HUDEP-2 (cell line): ENCODE data around the gene ADPRHL1.

Experiments used
- DNase-seq, 76 experiments: peaks; one replicate each; lab custom pipeline; 2025; ENCODE audit not compliant: unreplicated experiment in 76 of 76; lab: John Stamatoyannopoulos, UW

The ADPRHL1 gene

DNA sequence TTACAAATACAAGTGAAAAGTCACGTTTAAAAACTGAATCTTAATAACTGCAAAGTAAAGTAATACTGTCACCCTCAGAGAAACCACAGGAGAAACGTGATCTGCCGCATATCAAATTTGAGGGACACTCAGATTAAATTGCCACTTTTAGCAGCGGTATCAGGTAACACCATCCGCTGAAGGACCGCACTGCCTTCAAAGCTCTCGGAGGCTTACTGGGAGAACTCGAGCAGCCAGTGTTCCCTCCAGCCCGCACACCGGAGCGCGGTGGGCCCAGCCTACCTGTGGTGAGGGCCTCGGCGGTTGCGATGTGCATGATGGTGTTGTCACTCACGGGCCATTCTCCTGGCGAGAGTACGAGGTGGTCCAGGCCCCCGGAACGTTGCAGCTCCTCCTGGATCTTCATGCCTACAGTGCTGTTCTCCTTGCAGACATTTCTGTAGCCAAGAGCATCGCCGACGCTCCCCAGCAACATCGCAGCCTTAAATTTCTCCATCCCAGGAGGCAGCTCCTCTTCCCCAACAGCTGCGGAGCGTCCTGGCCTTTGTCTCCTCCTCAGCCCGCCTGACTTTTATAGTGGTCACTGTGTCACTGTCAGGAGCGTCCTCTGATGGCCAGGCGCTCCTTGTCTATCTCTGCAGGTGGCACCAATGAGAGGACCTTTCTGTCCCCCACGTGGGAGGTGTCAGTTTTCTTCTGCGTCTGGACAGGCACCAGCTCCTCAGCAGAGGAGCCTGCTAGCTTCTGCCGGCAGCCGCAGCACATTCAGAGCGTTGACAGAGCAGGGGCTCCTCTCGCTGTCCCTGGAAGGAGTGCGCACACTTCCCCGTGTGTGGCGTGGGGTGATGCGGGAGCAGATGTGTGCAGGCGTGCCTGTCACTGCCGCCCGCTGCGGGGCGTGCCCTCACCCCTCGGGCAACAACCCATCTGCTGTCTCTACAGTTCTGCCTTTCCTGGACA is at the start of gene ADPRHL1:
Gene ADPRHL1 (minus strand): TSS at position 547 of the 960 bp plus-strand sequence. CDS start 51 bp downstream, at position 496.
- DNase-seq: no peak

DNA sequence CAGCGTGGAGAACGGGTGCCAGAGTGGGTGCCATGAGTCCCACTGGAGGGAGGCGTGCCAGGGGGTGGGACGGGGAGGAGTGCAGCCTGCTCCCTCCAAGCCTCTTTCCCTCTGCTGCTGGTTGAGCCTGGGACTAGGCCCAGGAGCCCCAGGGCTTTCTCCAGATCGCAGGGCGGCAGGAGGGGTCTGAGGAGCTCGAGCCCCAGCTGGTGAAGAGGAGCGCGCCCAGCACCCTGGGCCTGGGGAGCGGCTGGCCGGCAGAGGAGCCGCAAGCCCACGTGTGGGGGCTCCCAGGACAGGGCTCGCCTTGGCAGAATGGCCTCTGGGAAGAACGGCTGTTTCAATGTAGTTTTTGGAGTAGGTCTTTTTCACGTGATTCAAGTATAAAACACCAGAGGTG is 49.4 kb upstream of the ADPRHL1 start:
- no peak for DNase-seq

DNA sequence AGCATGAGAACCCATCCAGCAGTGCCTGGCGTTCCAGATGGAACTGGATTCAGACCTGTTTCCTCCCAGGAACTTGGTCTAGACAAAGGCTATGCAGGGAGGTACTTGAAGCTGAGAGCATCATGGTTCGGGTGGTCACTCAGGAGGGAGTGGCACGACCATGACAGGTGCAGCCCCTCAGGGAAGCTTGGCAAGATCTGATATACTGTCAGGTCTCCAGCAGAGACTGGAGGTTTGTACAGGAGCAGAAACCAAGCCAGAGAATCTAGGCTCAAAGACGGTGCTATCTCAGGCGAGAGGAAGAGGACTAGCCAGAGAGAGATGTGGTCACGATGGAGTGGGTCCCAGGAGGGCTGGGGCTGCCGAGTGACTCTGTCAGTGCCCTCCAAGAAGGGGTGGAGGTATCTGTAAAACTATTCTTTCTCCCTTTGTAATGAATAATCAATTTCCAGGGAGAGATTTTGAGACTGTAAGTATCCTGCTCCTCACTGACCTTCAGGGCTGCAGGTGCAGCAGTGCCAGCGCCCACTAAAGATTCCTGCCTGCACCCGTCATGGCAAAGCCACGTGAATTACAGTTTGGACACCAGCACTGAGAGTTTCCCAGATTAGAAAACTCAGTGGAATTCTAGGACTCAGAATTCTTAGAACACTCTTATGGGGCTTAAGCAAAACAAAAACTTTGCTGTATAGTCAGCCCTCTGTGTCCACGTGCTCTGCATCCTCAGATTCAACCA is 47.4 kb upstream of the ADPRHL1 start:
- no peak for DNase-seq

DNA sequence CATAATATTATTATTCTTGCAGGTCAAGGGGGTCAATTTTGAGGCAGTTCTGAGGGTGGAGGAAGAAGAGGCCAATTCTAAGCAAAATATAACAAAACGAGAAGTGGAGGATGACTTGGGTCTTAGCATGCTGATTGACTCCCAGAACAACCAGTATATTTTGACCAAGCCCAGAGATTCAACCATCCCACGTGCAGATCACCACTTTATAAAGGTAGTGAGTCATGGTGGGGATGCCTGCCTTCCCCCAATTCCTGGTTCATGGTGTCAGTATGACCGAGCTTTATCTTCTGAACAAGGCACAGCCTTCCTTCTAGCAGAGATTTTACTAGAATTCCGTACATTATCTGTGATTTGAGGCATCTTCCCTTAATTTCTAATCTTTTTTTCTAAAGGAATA is 46.6 kb upstream of the ADPRHL1 start:
- no peak for DNase-seq

DNA sequence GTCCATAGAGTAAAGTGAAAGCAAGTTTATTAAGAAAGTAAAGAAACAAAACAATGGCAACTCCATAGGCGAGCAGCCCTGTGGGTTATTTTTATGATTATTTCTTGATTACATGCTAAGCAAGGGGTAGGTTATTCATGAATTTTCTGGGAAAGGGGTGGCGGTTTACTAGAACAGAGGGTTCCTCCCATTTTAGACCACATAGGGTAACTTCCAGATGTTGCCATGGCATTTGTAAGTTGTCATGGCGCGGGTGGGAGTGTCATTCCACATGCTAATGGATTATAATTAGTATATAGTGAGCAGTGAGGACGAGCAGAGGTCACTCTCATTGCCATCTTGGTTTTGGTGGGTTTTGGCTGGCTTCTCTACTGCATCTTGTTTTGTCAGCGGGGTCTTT is 45.6 kb upstream of the ADPRHL1 start:
- DNase-seq: peak in 2 of 76 experiments; percentile 6 to 11

DNA sequence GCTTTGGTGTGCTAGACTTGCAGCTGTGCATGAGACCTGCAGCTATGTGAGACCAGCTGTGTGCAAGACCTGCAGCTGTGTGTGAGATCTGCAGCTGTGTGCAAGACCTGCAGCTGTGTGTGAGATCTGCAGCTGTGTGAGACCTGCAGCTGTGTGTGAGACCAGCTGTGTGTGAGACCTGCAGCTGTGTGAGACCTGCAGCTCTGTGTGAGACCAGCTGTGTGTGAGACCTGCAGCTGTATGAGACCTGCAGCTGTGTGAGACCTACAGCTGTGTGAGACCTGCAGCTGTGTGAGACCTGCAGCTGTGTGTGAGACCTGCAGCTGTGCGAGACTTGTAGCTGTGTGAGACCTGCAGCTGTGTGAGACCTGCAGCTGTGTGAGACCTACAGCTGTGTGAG is 43.9 kb upstream of the ADPRHL1 start:
- no peak for DNase-seq

DNA sequence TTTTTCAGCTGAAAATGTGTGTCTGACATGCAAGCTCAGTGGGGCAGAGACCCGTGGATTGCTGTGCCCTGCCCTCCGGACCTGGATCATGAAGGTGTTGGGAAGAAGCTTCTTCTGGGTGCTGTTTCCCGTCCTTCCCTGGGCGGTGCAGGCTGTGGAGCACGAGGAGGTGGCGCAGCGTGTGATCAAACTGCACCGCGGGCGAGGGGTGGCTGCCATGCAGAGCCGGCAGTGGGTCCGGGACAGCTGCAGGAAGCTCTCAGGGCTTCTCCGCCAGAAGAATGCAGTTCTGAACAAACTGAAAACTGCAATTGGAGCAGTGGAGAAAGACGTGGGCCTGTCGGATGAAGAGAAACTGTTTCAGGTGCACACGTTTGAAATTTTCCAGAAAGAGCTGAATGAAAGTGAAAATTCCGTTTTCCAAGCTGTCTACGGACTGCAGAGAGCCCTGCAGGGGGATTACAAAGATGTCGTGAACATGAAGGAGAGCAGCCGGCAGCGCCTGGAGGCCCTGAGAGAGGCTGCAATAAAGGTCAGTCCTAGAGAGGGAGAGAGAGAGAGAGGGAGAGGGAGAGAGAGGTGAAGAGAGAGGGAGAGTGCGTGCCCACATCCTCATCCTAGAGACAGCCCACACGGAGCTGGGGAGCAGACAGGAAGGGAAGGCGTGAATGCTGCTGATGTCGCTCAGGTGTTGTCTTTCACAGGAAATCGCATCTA is 42.4 kb upstream of the ADPRHL1 start:
- DNase-seq: no peak

DNA sequence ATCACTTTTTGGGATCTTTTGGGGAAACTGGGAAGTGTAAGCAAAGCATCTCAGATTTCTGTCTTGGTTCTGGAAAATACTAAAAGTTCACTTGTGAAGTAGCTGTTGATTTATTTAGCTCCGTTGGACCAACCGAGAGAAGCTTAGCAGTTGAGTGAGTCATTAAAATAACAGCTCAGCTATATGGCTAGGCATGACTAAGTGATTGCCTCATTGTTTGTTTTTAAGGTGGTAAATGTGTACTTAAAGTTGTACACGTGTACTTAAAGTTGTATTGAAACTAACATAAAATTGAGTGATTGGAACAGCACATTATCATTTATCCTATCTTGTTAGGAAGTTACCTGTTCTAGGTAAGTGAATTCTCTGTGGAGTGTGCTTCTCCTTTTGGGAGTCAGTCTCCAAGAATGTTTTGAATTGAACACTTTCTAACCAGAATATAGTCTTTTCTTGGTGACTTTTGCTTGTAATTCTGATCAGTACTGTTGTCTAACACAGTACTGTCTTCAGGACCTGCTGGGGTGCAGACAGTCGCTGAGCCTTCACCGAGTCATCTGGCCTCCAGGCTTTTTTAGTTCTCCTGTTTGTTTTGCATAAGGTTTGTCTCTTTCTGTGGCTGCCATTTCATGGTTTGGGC is 40.1 kb upstream of the ADPRHL1 start:
- peak in 15 of 76 experiments; percentile 3 to 29 (median 11) for DNase-seq

DNA sequence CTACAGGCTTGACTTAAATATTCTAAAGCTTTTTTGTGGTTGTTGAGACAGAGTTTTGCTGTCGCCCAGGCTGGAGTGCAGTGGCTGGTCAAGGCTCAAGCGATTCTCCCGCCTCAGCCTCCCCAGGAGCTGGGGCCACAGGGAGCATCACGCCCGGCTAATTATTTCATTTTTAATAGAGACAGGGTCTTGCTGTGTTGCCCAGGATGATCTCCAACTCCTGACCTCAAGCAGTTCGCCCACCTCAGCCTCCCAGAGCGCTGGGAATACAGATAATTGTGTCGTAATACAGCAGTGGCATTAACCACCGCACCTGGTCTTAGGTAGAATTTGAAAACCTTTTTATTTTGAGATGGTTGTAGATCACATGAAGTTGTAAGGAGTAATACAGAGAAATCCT is 38.7 kb upstream of the ADPRHL1 start:
- DNase-seq: no peak

DNA sequence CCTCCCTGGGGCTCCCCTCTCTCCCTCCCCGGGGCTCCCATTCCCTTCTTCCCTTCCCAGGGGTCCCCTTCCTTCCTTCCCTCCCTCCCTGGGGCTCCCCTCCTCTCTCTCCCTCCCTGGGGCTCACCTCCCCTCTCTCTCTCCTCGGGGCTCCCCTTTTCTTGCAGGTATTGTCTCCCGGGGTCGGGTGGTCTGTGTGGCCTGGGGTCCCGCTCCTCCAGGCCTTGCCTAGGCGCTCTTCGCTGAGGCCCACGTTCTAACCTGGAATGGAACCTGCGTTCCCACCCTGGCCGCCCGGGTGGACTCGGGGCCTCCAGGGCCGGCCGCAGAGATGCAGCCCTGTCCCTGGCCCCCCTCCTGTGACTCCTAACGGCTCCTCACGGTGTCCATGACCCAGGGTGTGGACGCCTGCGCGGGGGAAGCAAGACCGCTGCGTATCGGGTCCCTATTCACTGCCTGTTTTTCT is 38.2 kb upstream of the ADPRHL1 start:
- DNase-seq: peak in 28 of 76 experiments; percentile 5 to 37 (median 16)

DNA sequence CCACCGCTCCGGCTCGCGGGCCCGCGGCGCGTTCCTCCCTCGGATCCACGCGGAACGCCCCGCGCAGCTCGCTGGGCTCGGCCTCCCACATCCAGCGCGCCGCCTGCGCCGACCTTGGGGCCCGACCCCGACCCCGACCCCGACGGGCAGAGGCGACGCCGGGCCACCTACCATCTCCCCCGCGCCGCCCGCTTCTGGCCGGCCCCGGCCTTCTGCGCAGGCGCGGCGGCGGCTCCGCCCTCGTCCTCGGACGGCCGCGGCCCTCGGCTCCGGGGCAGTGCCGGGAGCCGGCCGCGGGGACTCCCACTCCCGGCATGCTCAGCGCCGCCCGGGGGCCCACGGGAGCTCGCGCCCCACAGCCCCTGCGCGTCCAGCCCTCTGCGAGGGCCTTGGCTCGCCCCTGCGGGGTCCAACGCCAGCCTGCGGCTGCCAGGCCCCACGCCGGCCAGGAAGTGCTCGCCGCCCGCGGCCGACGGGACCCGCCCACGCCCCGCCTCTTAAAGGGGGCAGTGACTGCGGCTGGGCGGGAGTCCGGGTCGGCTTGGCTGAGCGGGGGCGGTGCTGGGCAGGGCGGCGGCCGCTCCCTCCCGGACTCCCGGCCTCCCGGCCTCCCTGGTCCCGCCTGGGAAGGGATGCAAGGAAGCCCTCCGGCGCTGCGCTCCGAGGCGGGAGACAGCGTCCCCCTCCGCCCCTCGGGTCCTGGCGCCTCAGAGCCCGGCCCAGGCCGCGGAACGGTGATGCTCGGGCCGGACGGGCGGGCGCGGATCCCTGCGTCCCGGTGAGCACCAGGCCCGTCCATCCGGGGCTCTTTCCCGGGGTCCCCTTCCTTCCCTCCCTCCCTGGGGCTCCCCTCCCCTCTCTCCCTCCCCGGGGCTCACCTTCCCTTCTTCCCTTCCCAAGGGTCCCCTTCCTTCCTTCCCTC is 37.5 kb upstream of the ADPRHL1 start, which contains the start of gene DCUN1D2:
Gene DCUN1D2 (minus strand): TSS at position 216 of the 922 bp plus-strand sequence. CDS start 42 bp downstream, at position 174.
- peak in 72 of 76 experiments; percentile 16 to 90 (median 77) for DNase-seq

DNA sequence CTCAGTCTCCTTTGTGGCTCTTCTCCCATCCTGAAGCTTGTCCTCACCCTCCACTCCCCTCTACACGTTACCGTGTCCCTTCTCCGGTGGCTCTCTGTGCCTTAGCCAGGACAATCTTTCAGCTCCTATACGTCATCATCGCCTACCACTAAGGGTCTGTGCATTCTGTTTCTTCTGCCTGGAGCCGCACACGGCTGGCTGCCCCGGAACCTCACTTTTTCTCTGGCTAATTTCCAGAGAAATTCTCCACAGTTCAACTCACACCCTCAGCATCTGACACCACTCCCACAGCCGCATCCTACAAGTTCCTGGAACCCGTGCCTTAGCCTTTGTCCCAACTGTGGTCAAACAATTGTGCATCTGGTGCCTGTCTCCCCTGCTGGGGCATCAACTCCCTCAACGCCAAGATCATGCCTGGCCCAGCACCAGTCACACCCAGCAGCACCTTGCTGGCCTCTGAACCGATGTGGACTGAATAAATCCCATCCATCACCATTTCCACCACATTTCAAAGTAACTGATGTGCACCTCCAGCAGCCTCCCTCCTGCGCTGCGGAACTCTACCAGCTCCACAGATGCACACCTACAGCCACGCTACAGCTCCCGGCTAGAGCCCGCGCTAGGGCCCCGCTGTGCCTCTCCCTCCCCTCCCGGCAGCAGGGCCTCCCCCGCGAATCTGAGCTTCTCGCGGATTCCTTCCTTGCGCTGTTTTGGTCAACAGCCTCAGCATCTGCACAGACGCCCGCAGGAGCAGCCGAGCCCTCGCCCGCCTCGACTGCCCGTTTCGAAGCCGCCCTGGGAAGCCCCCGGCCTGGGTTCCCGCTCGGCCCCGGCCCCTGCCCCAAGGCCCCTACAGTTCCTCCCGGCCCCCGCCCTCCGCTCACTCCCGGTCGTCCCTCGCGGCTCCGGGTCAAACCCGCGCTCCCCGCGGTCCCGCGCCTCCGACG is 36.5 kb upstream of the ADPRHL1 start:
- peak in 21 of 76 experiments; percentile 3 to 30 (median 26) for DNase-seq

DNA sequence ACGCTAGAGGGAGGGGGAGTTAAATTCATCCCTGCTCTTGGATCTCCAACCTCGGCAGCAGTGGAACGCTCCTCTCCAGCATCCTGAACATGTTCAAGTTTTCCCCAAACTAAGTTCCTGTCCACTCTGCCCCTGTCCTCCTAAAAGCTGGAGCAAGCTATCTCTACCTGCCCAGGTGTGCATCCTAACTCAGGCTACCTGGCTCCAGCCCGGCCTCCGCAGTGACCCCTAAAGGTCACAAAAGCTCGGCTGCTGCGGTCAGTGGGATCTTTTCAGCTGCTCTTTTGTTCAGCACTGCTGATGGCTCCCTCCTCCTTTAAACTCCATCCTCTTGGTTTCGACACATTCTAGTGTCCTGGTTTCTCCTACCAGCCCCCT is 35.9 kb upstream of the ADPRHL1 start:
- no peak for DNase-seq

DNA sequence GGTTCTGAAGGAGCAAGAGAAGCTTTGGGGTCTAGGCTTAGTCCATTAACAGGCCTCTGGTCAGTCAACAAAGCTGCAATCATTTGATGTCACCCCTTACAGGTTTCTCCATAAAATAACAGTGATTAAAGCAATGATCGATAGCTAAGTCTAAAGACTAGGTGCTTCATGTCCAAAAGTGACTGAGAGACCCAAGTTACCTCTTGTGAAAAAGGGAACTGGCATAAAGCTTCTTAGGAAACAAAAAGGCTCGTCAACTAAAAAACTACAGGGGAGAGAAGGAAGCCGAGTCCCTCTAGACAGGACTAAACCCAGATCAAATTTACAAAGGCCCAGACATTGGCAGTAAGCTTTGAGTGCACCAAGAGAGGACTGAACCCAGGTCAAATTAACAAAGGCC is 35.0 kb upstream of the ADPRHL1 start:
- no peak for DNase-seq

DNA sequence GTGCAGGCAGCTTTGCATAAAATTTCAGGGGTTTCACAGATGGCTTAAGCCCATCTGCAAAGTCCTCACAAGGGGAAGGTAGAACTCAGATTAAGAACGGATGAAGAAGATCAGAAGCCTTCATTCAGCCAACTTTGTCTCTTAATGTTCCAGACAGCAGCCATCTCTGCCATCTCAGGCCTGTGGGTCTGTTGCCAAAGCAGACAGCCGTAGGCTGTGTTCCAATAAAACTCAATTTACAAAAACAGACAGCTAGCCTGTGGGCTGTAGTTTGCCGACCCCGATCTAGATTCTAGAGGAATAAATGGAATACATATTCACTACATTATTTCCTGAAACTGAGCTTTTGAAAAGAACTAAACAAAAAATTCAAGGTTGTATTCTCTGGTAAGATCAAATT is 33.4 kb upstream of the ADPRHL1 start:
- DNase-seq: no peak

DNA sequence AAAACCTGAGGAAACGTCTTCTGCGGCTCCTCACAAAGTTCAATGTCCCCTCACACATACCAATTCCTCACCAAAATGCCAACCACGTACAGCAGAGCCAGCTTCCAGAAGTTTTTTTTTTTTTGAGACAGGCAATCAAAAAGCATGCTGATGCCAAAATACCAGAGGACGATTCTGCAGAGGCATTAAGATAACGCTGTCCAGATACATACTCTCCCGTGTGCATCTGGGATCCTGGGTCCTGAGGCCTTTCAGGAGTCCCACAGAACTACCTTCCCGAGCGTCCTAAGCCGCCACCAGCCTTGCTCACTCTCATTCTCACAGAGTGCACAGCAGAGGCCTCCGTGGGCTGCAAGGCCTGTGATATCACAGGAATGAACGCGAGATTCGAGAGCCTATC is 32.3 kb upstream of the ADPRHL1 start:
- DNase-seq: no peak

DNA sequence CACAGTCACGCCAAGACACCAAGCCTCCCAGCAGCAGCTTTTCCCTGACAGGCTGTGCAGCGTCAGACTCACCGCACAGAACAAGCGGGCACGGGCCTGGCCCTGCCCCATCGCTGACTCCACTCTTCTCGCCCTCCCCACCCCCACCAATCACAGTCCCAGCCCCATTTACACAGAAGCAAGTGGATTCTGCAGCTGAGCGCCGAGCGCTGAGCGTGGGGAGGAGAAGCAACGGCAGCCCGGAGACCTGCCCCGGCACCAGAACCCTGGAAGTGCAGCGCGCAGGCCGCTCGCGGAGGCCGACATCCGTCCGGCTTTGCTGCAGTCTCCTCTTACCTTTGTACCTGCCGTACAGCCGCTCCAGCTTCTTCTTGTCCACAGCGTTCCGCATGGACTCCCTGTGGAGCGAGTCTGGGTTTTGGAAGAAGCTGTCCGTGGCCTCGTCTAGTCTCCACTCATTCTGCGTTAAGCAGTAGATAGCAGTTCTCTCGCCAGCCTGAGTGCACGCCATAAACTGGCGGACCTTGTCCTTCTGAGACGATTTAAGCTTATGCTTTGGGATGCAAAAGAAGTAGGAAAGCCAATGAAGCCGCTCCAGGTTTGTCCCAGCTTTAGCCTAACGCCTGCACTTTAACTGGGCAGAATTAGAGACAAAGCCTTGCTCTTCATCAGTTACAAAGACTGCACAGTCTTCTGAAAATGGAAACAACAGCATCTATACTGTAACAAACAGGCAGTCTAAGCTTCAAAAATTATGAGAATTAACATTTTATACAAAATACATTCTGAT is 30.4 kb upstream of the ADPRHL1 start:
- no peak for DNase-seq
